ENCODE data around the gene ATP4A.

DNA sequence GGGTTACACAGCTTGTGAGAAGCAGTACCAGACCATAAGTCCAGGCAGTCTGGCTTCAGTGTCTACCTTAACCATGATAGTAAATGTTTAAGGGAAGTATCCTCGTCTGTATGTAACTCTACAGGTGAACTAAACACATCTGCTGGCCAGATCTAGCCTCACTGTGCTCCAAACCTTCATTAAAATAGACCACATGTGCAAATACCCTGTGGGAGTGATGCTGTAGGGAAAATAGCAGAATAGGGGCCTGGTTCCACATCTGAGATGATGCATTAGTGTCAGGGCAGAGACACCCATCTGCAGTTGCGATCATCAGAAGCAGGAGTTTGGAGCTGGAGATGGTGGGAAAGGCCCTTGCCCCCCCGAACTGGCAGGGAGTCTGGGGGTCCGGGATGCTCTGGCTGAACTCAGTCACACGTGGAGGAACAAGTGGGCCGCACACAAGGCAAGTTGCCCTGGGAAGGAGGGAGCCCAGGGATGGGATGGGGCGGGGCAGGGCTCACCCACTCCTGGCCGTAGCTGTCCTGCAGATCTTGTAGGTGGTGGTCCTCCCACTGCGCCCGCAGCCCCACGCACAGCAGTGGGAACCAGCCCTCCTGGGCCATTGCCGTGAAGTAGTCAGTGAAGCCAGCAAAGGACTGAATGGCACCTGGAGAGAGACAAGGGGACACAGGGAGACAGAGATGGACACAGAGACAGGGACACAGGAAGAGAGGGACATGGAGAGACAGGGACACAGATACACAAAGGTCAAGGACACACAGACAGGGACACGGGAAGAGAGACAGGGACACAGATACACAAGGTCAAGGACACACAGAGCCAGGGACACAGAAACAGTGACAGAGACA, 10.7 kb downstream of the ATP4A start:
- TF ChIP-seq, protein P1, sequence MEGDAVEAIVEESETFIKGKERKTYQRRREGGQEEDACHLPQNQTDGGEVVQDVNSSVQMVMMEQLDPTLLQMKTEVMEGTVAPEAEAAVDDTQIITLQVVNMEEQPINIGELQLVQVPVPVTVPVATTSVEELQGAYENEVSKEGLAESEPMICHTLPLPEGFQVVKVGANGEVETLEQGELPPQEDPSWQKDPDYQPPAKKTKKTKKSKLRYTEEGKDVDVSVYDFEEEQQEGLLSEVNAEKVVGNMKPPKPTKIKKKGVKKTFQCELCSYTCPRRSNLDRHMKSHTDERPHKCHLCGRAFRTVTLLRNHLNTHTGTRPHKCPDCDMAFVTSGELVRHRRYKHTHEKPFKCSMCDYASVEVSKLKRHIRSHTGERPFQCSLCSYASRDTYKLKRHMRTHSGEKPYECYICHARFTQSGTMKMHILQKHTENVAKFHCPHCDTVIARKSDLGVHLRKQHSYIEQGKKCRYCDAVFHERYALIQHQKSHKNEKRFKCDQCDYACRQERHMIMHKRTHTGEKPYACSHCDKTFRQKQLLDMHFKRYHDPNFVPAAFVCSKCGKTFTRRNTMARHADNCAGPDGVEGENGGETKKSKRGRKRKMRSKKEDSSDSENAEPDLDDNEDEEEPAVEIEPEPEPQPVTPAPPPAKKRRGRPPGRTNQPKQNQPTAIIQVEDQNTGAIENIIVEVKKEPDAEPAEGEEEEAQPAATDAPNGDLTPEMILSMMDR (IDR thresholded peaks at IDR 0.05; ENCODE audit: borderline replicate concordance, extremely low read depth, low read length, poor library complexity, severe bottlenecking): no peak
- no peak for TF ChIP-seq EZH2 (IDR thresholded peaks at IDR 0.05; ENCODE audit: borderline replicate concordance, low read depth, low read length, severe bottlenecking)
